HCT116 (cell line): Measurements from ENCODE around the gene RAB30. TPM values are rescaled to one million over a fixed set of nuclear protein-coding genes. Genes with fewer than 3 reads are reported as not detected.

Experiments
- ATAC-seq: fragments of 200-7000 bp; cut with Tn5 transposase; 2 replicates; pipeline ENCODE4 v1.9.1; 2020; ENCODE audit warnings: mild to moderate bottlenecking, moderate library complexity
- BruUV-seq: library from RNA; stranded (reverse); fragments of 400-500 nt; replicated peaks from 2 replicates; lab custom pipeline; 2021; lab: Mats Ljungman, UMichigan
- CTCF ChIA-PET: fragments of 300-600 bp; sonication (Branson Sonifier 250); formaldehyde crosslinking; loops from one replicate; lab custom pipeline; 2021; ENCODE audit warnings: antibody characterized with exemption; lab: Charles Lee
- POLR2A ChIA-PET: fragments of 300-600, 350-600 bp; sonication (Branson Sonifier 250); formaldehyde crosslinking; loops from one replicate; lab custom pipeline; 2021; ENCODE audit warnings: antibody characterized with exemption; lab: Charles Lee
- RAD21 ChIA-PET, 2 experiments: fragments of 300-600 bp; sonication (Branson Sonifier 250); formaldehyde crosslinking; loops; one replicate each; lab custom pipeline; 2023; ENCODE audit warnings: low total read pairs in 2 of 2; ENCODE audit not compliant: uncharacterized antibody in 2 of 2, unreplicated experiment in 2 of 2, low non-redundant PET in 1 of 2; lab: Charles Lee
- DNase-seq: peaks from one replicate; pipeline ENCODE4 v3.0.0-alpha.2; 2010; ENCODE audit warnings: low read depth, low spot score
- H2AFZ ChIP-seq: fragments of 200-600 bp; shearing (Covaris generic), sonication (generic); 2 replicates; pipeline ENCODE4 v1.6.1; 2017; ENCODE audit warnings: low read depth, mixed run types, mixed read lengths, antibody characterized with exemption, low read length; ENCODE audit not compliant: poor library complexity, severe bottlenecking
- H3K27ac ChIP-seq: 2 replicates; pipeline ENCODE4 v1.5.1; 2012; ENCODE audit warnings: low read depth, low read length
- H3K27me3 ChIP-seq: fragments of 200-600 bp; sonication (generic); 2 replicates; pipeline ENCODE4 v1.6.1; 2016; ENCODE audit warnings: mixed run types, low read length, mixed read lengths; ENCODE audit not compliant: insufficient read depth
- H3K36me3 ChIP-seq, 2 experiments: fragments of 200-500 bp in 1 of 2; fragments of 200-600 bp in 1 of 2; sonication (Bioruptor generic) in 1 of 2; sonication (generic) in 1 of 2; 2 replicates each; pipeline versions ENCODE4 v1.5.1 to v1.6.1; 2014 to 2016; ENCODE audit warnings: low read length in 2 of 2, inconsistent platforms in 1 of 2, mixed read lengths in 1 of 2, mixed run types in 1 of 2; ENCODE audit not compliant: insufficient read depth in 2 of 2, control insufficient read depth in 1 of 2
- H3K4me1 ChIP-seq, 2 experiments: fragments of 200-600 bp in 1 of 2; sonication (generic) in 1 of 2; 2 replicates each; pipeline versions ENCODE4 v1.5.1 to v1.6.1; 2012 to 2017; ENCODE audit warnings: low read length in 2 of 2, inconsistent platforms in 1 of 2, mild to moderate bottlenecking in 1 of 2, mixed read lengths in 1 of 2, mixed run types in 1 of 2, moderate library complexity in 1 of 2; ENCODE audit not compliant: insufficient read depth in 2 of 2, control insufficient read depth in 1 of 2
- H3K4me2 ChIP-seq: fragments of 200-600 bp; sonication (generic); 2 replicates; pipeline ENCODE4 v1.6.1; 2017; ENCODE audit warnings: mixed run types, low read length, mixed read lengths
- H3K4me3 ChIP-seq, 2 experiments: fragments of 200-600 bp in 1 of 2; sonication (generic) in 1 of 2; replicated peaks in 1 of 2; 2 replicates each; pipeline ENCODE4 v1.5.1; 2011 to 2016; ENCODE audit warnings: low read length in 2 of 2, control low read depth in 1 of 2, low read depth in 1 of 2, mild to moderate bottlenecking in 1 of 2, mixed read lengths in 1 of 2, mixed run types in 1 of 2
- H3K79me2 ChIP-seq: fragments of 200-600 bp; sonication (generic); 2 replicates; pipeline ENCODE4 v1.6.1; 2017; ENCODE audit warnings: mild to moderate bottlenecking, mixed run types, low read length, moderate library complexity, mixed read lengths; ENCODE audit not compliant: insufficient read depth
- H3K9ac ChIP-seq: fragments of 200-600 bp; sonication (generic); 2 replicates; pipeline ENCODE4 v1.6.1; 2016; ENCODE audit warnings: low read length, mixed read lengths
- H3K9me2 ChIP-seq: fragments of 200-600 bp; sonication (generic), shearing (Covaris generic); 2 replicates; pipeline ENCODE4 v1.6.1; 2017; ENCODE audit warnings: mixed run types, mild to moderate bottlenecking, moderate library complexity; ENCODE audit not compliant: insufficient read depth
- H3K9me3 ChIP-seq, 2 experiments: fragments of 200-500 bp in 1 of 2; fragments of 200-600 bp in 1 of 2; sonication (Bioruptor generic) in 1 of 2; sonication (generic) in 1 of 2; 2 replicates each; pipeline ENCODE4 v1.6.1; 2014 to 2017; ENCODE audit warnings: low read length in 2 of 2, mixed read lengths in 2 of 2, inconsistent platforms in 1 of 2, low read depth in 1 of 2, mild to moderate bottlenecking in 1 of 2, mixed run types in 1 of 2, moderate library complexity in 1 of 2; ENCODE audit not compliant: control insufficient read depth in 1 of 2, insufficient read depth in 1 of 2
- H4K20me1 ChIP-seq: fragments of 200-600 bp; sonication (generic), shearing (Covaris generic); 2 replicates; pipeline ENCODE4 v1.6.1; 2017; ENCODE audit warnings: mixed run types, mild to moderate bottlenecking, moderate library complexity; ENCODE audit not compliant: insufficient read depth
- CBX3 ChIP-seq: IDR thresholded peaks from 2 replicates; pipeline ENCODE4 v1.6.1; 2012; ENCODE audit warnings: low read depth
- CEBPB ChIP-seq: IDR thresholded peaks from 2 replicates; pipeline ENCODE4 v1.6.1; 2012; ENCODE audit warnings: low read depth
- EZH2 ChIP-seq: fragments of 200-600 bp; sonication (generic); IDR thresholded peaks from 2 replicates; pipeline ENCODE4 v1.6.1; 2017; ENCODE audit warnings: antibody characterized with exemption, mixed run types
- FOSL1 ChIP-seq: IDR thresholded peaks from 2 replicates; pipeline ENCODE4 v1.6.1; 2012; ENCODE audit warnings: low read depth
- POLR2A ChIP-seq: IDR thresholded peaks from 2 replicates; pipeline ENCODE4 v1.7.0; 2011; ENCODE audit warnings: borderline replicate concordance; ENCODE audit not compliant: insufficient read depth, insufficient read length; ENCODE audit errors: extremely low read depth
- POLR2AphosphoS5 ChIP-seq: IDR thresholded peaks from 2 replicates; pipeline ENCODE4 v1.6.1; 2011; ENCODE audit warnings: mild to moderate bottlenecking, low read depth, low read length, moderate library complexity
- SP1 ChIP-seq: IDR thresholded peaks from 2 replicates; pipeline ENCODE4 v1.6.1; 2012; ENCODE audit warnings: low read depth
- SRF ChIP-seq: IDR thresholded peaks from 2 replicates; pipeline ENCODE4 v1.6.1; 2012; ENCODE audit warnings: low read depth
- TCF7L2 ChIP-seq: IDR thresholded peaks from 2 replicates; pipeline ENCODE4 v1.7.0; 2011; ENCODE audit warnings: borderline replicate concordance, inconsistent platforms; ENCODE audit not compliant: insufficient read depth, insufficient read length; ENCODE audit errors: extremely low read depth
- ZNF274 ChIP-seq: fragments of 200-500 bp; sonication (Bioruptor generic); IDR thresholded peaks from 2 replicates; pipeline ENCODE4 v1.6.1; 2014; ENCODE audit warnings: mild to moderate bottlenecking, low read depth, low read length, inconsistent platforms
- intact Hi-C: fragments of 100-400 bp; cut with micrococcal nuclease; formaldehyde crosslinking; loops from 2 replicates; pipeline ENCODE4 v1.10.0; 2022
- total RNA-seq: library from RNA; stranded (reverse); gene quantifications from one replicate; pipeline ENCODE4 v1.2.1, GENCODE V29; 2021; ENCODE audit not compliant: unreplicated experiment
- TF ChIP-seq, protein P1 (sequence below): IDR thresholded peaks from 2 replicates; pipeline ENCODE4 v1.6.1; 2012; ENCODE audit warnings: low read depth
- TF ChIP-seq, protein P2 (sequence below), 3 experiments: fragments of 200-600 bp in 1 of 3; sonication (generic) in 1 of 3; IDR thresholded peaks in 2 of 3; conservative IDR thresholded peaks in 1 of 3; 2 replicates each; pipeline ENCODE4 v1.5.1; 2012 to 2017; ENCODE audit warnings: low read depth in 2 of 3, low read length in 2 of 3, antibody characterized with exemption in 1 of 3, borderline replicate concordance in 1 of 3, control low read depth in 1 of 3, mild to moderate bottlenecking in 1 of 3, mixed read lengths in 1 of 3, mixed run types in 1 of 3, moderate library complexity in 1 of 3; ENCODE audit not compliant: insufficient read depth in 1 of 3
- TF ChIP-seq, protein P3 (sequence below): IDR thresholded peaks from 2 replicates; pipeline ENCODE4 v1.6.1; 2011; ENCODE audit warnings: mild to moderate bottlenecking, low read length, moderate library complexity; ENCODE audit not compliant: insufficient replicate concordance; ENCODE audit errors: extremely low read depth

Gene RAB30
- total RNA-seq, 1 experiment from 2014 or later: 5.7 TPM

DNA sequence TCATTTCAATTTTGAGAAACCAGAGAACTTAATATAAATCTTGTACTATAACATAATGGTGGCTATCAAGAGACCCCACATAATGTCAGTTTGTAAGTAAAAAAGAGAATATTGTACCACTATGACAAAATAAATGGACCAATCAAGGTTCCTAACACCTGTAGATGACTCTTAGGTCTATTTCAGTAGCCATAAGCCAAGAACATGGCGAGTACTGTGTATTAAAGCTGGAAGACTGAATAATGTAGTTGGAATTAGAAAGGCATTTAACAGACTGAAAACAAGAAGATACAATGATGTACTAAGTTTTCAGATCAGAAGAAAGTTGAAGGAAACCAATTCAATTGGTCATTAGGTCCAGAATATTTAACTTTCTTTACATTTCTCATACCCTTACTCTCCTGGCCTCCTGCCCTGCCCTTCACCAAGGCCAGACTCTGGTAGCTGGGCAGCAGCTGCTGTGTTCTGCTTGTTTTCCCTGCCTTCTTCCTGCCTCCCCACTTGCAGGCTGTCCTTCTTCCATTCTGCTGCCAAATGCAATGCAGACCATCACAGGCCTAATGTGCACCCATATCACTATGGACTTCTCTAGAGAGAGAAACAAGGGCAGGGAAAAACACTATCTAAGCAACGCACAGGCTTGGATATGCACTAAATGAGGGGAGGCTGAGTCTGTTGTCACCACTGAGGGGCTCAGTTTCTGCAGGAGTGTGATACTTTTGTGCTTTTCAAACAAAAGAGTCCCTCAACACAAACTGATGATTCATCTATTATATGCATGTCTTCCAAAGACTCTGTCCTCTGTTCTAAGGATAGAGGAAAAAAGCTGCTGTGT, 60.1 kb downstream of the RAB30 start:
- no peak overlapping the region for H3K4me2 ChIP-seq
- ChIA-PET RAD21 (no interaction called here), POLR2A (no interaction called here), CTCF (no interaction called here)
- H4K20me1 ChIP-seq: no peaks in the 10 kb centered on the region; the same call in 1 of the 2 replicates
- ATAC-seq (no peak), DNase-seq (no peak)
- no peaks in the 10 kb centered on the region for H3K27me3 ChIP-seq
- H3K4me1 ChIP-seq: peaks cover 0 to 4% of the 10 kb centered on the region in 2 experiments; a peak in 1 of 4 replicates
- no TSS peak for BruUV-seq
- H3K9me3 ChIP-seq: no peaks in the 10 kb centered on the region
- no peaks in the 10 kb centered on the region for H3K79me2 ChIP-seq
- intact Hi-C loops: no loop called here
- H3K9me2 ChIP-seq: no peaks in the 10 kb centered on the region
- no peak overlapping the region for H2AFZ ChIP-seq
- no peak overlapping the region for H3K27ac ChIP-seq
- H3K4me3 ChIP-seq: no peak overlapping the region
- no peak for TF ChIP-seq EZH2
- no peak for TF ChIP-seq ZNF274
- no peak for TF ChIP-seq POLR2A
- TF ChIP-seq, protein P1, sequence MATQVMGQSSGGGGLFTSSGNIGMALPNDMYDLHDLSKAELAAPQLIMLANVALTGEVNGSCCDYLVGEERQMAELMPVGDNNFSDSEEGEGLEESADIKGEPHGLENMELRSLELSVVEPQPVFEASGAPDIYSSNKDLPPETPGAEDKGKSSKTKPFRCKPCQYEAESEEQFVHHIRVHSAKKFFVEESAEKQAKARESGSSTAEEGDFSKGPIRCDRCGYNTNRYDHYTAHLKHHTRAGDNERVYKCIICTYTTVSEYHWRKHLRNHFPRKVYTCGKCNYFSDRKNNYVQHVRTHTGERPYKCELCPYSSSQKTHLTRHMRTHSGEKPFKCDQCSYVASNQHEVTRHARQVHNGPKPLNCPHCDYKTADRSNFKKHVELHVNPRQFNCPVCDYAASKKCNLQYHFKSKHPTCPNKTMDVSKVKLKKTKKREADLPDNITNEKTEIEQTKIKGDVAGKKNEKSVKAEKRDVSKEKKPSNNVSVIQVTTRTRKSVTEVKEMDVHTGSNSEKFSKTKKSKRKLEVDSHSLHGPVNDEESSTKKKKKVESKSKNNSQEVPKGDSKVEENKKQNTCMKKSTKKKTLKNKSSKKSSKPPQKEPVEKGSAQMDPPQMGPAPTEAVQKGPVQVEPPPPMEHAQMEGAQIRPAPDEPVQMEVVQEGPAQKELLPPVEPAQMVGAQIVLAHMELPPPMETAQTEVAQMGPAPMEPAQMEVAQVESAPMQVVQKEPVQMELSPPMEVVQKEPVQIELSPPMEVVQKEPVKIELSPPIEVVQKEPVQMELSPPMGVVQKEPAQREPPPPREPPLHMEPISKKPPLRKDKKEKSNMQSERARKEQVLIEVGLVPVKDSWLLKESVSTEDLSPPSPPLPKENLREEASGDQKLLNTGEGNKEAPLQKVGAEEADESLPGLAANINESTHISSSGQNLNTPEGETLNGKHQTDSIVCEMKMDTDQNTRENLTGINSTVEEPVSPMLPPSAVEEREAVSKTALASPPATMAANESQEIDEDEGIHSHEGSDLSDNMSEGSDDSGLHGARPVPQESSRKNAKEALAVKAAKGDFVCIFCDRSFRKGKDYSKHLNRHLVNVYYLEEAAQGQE: no peak
- no peak for TF ChIP-seq SRF
- no peak for TF ChIP-seq SP1
- TF ChIP-seq CBX3: no peak
- TF ChIP-seq FOSL1: no peak
- TF ChIP-seq POLR2AphosphoS5: no peak
- TF ChIP-seq TCF7L2: no peak
- TF ChIP-seq, protein P2, sequence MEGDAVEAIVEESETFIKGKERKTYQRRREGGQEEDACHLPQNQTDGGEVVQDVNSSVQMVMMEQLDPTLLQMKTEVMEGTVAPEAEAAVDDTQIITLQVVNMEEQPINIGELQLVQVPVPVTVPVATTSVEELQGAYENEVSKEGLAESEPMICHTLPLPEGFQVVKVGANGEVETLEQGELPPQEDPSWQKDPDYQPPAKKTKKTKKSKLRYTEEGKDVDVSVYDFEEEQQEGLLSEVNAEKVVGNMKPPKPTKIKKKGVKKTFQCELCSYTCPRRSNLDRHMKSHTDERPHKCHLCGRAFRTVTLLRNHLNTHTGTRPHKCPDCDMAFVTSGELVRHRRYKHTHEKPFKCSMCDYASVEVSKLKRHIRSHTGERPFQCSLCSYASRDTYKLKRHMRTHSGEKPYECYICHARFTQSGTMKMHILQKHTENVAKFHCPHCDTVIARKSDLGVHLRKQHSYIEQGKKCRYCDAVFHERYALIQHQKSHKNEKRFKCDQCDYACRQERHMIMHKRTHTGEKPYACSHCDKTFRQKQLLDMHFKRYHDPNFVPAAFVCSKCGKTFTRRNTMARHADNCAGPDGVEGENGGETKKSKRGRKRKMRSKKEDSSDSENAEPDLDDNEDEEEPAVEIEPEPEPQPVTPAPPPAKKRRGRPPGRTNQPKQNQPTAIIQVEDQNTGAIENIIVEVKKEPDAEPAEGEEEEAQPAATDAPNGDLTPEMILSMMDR (IDR thresholded peaks at IDR 0.05 in 2 of 3, conservative IDR thresholded peaks at IDR 0.05 in 1 of 3; ENCODE audit: borderline replicate concordance in 1 of 3, insufficient read depth in 1 of 3, low read depth in 2 of 3, low read length in 2 of 3): no peak
- TF ChIP-seq CEBPB: no peak
- TF ChIP-seq, protein P3, sequence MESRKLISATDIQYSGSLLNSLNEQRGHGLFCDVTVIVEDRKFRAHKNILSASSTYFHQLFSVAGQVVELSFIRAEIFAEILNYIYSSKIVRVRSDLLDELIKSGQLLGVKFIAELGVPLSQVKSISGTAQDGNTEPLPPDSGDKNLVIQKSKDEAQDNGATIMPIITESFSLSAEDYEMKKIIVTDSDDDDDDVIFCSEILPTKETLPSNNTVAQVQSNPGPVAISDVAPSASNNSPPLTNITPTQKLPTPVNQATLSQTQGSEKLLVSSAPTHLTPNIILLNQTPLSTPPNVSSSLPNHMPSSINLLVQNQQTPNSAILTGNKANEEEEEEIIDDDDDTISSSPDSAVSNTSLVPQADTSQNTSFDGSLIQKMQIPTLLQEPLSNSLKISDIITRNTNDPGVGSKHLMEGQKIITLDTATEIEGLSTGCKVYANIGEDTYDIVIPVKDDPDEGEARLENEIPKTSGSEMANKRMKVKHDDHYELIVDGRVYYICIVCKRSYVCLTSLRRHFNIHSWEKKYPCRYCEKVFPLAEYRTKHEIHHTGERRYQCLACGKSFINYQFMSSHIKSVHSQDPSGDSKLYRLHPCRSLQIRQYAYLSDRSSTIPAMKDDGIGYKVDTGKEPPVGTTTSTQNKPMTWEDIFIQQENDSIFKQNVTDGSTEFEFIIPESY: no peak
- no peak overlapping the region for H3K9ac ChIP-seq
- no peaks in the 10 kb centered on the region for H3K36me3 ChIP-seq
